ENCODE data around the gene ABL2.

ABL2 gene

DNA sequence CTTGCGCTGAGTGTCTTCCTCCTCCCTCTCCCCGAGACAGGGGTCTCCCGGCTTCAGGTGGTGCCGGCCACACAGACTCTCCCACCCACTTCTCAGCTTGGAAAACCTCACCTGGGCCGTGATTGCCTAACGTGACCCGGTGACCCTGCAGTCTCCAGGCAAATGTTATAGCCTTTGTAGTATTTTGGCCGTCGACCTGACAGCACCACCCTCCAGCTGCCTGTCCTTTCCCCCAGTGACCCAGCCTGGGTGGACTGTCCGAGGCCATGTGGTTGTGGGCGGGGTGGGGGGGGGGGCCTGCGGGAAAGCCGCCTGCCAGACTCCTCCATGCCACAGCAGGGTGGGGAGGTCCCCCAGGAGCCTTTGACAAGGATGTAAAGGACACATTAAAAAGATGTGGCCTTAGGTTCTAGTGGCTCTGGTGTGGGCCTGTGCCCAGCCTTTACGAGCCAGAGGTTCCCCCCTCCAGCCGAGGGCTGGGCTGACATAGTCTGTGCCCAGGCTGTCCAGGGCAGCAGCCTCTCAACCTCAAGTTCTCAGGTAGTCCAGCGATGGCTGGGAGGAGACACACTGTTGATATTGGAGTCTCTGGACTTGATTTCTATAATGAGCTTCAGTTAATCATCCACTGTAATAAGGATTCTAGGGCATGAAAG, 139.5 kb downstream of the ABL2 start:
- no peak for DNase-seq

DNA sequence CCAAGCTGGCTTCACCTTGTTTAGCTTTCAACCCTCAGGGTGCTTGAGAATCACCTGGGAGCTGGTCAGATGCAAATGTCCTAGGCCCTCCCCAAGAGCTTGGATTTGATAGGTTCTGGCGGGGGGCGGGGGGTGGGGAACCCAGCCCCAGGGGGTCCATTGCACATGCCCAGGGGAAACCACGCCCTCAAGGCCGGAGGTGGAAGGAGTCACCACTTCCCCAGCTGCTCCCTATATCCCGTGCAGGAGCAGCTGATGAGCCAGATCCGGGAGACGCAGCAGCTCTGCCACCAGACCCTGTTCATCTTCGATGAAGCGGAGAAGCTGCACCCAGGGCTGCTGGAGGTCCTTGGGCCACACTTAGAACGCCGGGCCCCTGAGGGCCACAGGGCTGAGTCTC, 141.8 kb downstream of the ABL2 start:
- no peak for DNase-seq

DNA sequence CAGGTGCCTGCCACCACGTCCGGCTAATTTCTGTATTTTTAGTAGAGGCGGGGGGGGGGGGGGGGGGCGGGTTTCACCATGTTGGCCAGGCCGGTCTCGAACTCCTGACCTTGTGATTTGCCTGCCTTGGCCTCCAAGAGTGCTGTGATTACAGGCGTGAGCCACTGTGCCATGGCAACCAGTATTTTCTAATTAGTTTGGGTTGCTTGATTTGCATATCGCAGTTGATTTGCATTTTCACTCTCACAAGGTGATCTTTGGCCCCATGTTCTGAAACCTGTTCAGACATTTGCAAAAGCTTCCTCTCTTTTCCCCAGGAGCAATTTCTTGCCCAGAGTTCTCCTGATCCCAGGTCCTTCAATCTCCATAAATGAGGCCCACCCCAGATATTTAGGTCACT, 145.9 kb downstream of the ABL2 start:
- no peak for DNase-seq

- no peak for DNase-seq
Observed at GRCh38 chr1:179082999-179083335, 146.5 kb downstream of the ABL2 start.

DNA sequence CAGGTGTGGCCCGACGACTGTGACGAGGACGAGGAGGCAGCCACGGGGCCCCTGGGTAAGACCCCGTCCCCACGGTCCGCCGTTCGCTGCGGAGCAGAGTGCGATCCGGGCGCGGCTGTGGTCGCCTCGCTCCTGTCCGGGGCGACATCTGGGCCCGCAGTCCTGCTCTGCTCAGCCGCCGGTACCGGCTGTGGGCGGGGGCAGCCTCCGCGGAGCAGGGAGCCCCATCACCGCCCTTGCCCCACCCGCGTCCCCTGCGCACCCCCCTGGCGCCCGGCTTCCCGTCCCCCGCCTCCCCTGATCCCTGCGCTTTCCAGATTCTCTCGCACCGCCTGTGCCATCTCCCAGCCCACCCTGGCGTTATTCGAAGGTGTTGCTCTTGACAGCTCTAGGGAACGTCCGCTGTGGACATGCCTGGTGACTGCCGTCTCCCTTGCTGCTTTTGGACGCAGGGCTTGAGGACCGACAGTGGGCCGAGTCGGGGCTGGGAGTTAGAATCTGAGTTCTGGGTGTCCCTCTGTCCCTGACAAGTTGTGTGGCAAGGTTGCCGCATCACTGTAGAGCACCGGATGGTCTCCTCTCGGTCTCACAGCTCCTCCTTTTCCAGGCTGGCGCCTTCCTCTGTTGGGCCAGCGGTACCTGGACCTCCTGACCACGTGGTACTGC, 147.0 kb downstream of the ABL2 start:
- DNase-seq: no peak

DNA sequence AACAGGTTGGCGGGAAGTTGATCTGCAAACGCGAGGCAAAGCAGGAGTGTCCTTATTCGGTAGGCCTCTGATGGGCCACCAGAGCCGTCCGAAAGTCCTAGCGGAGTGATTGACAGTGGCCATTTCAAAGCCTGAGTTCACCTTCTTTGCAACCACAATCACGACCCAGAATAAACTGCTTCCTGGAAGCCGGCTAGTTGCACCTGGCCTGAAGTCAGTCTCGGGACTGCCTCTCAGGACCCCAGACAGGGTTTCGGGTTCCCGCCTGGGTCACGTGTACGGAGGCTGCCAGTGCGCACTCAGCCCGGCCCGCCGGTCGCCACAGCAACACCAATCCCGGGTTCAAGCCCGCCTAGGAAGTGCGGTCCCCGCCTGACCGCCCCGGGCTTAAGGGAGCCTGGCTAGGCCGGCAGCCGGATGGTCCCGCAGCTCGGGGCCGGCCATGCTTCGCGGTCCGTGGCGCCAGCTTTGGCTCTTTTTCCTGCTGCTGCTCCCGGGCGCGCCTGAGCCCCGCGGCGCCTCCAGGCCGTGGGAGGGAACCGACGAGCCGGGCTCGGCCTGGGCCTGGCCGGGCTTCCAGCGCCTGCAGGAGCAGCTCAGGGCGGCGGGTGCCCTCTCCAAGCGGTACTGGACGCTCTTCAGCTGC, 147.7 kb downstream of the ABL2 start, which contains the start of gene TOR3A:
TSS of gene TOR3A (plus strand) at position 384 of the 646 bp plus-strand sequence. CDS start at position 443, 59 bp downstream.
- DNase-seq: peak; percentile 76

GRCh38 chr1:179080866-179081686, 148.4 kb downstream of the ABL2 start:
- DNase-seq: no peak

DNA sequence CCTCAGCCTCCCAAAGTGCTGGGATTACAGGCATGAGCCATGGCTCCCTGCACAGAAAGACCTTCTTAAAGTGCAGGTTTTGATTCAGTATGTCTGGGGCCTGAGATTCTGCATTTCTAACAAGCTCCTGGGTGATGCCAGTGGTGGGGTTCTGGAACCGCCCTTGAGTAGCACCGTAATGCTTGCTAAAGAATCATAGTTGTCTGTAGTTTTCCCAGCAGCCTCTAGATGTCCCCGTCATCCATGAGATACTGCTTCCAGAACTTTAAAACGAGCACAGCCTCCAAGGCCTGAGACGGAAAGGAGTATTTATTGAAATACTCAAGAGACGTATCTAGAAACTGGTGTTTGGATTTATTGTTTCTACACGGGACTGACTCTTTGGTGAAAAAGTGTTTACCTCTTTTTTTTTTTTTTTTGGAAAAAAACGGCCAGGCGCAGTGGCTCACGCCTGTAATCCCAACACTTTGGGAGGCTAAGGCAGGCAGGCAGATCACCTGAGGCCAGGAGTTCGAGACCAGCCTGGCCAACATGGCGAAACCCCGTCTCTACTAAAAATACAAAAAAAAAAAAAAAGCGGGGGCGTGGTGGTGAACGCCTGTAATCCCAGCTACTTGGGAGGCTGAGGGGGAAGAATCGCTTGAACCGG, 150.2 kb downstream of the ABL2 start:
- peak; percentile 55 for DNase-seq

- DNase-seq: no peak
Observed at GRCh38 chr1:179077396-179077795, 152.1 kb downstream of the ABL2 start.

- peak; percentile 28 for DNase-seq
Observed at GRCh38 chr1:179066471-179066870, 163.0 kb downstream of the ABL2 start.

DNA sequence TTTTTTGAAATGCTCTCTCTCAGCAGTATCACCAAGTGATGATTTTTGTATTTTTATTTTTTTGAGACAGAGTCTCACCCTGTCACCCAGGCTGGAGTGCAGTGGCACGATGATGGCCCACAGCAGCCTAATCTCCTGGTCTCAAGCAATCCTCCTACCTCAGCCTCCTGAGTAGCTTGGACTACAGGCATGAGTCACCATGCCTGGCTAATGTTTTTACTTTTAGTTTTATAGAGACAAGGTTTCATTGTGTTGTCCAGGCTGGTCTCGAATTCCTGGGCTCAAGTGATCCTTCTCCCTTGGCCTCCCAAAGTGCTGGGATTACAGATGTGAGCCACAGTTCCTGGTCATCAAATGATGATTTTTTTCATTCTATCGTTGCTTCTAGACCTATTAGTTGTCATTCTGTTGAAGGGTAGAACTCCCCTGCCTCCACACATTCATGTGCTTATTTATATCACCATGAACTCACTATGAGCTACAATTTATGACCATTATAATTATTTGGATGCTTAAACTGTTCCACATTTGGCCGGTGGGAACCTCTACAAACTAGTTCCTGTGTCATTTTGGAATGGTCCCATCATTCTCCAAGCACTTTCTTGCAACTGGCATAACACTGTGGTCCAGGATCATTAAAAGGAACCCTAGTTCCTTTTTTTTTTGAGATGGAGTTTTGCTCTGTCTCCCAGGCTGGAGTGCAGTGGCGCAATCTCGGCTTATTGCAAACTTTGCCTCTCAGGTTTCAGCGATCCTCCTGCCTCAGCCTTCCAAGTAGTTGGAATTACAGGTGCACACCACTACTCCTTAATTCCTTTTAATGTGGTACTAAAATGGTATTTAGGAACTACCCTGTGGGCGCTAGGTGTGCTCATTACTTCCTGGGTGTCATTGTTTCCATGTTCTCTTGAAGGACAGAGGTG, 167.9 kb downstream of the ABL2 start:
- DNase-seq: no peak

DNA sequence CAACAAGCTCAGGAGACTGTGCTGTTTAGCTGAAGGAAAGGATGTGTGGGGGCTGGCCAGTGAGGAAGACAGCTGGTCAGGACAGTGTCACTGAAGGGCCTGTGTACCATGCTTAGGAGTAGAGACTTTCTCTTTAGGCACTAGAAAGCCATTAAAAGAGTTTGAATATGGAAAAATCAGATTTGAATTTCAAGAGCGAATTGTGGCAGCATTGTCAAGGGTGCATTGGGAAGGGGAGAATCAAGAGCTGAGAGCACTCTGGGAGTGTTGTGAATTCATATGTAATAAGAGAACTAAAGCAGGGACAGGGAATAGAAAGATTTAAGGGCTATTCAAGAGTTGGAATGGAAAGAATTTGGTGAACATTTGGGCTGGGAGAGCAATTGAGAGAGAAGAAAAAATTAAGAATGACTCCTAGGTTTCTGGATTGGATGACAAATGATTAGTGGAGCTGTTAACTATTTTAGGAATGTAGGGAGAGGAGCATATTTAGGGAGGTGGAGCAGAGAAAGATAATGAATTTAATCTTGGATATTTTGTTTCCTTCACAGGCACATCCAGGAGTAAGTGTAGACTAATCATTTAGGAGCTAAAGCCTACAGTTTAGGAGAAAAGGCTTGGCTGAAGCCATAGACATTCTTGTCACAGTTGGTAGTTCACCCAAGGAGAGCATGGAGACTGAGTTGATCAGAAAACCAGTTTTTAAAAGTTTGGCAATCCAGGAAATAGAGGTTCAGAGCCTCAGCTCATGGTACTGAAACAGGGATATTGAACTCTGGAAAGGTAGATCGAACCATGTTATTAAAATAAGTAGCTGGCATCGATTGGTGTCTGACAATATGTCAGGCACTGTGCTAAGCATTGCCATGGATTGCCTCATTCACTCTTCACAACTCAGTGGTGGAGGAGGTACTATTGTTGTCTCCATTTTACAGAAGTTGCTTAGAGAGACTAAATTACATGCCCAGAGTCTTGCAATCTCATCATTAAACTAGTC, 170.7 kb downstream of the ABL2 start:
- DNase-seq: no peak

GRCh38 chr1:179055937-179056336, 173.5 kb downstream of the ABL2 start:
- DNase-seq: no peak

DNA sequence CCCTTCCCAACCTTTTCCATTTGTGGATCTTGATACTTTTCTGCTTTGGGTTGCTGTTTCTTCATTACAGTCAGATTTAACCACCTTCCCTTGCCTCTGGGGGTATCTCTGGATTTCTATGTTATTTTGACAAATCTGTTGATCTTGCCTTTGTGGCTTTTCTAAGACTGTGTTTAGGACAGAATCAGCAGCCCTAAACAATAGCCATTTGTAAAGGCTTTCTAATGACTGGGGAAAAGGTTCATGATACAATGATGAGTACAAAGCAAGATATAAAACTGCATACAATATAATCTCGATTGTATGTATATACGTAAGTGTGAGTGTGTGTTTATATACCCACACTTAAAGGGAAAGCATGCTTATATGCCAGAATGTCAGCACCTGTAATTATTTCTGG, 176.0 kb downstream of the ABL2 start:
- DNase-seq: no peak

DNA sequence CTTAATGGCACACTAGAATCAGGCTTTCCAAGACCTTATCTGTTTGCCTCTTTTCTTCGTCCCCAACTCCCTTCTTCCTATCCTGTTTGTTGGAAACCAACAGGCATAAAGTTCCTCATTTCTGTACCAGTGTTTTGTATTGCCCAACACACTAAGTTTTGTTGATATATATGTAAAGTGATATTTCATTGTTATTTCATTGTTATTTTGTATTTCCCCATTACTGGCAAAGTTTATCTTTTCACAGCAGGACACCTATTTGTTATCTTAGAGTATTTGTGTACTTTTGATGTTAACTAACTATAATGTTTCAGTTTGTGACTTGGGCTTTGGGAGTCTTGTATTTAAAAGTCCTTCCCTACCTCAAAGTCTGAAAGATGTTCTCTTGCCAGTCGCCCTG, 176.7 kb downstream of the ABL2 start:
- DNase-seq: no peak

All from NCI-H2171 (cell line).